GM19438 (cell line): Measurements from ENCODE around the gene NFATC4.

Source experiments
- ATAC-seq: cut with Tn5 transposase; IDR thresholded peaks from one replicate; pipeline ENCODE4 v1.9.1; 2021; ENCODE audit warnings: low read depth; ENCODE audit not compliant: unreplicated experiment

NFATC4 gene

GRCh38 chr14:24404814-24405213, 36.8 kb downstream of the NFATC4 start:
- no peak for ATAC-seq

GRCh38 chr14:24406416-24406815, 38.4 kb downstream of the NFATC4 start:
- no peak for ATAC-seq

GRCh38 chr14:24407608-24408325, 39.8 kb downstream of the NFATC4 start:
- ATAC-seq, result no peak

- no peak for ATAC-seq
Measured at GRCh38 chr14:24408764-24409163, 40.8 kb downstream of the NFATC4 start.

- no peak for ATAC-seq
Measured at GRCh38 chr14:24409192-24409591, 41.2 kb downstream of the NFATC4 start.

- ATAC-seq, result no peak
Measured at GRCh38 chr14:24409956-24410355, 42.0 kb downstream of the NFATC4 start.

GRCh38 chr14:24411443-24412389, 43.7 kb downstream of the NFATC4 start:
- ATAC-seq, result no peak

- no peak for ATAC-seq
Measured at GRCh38 chr14:24414077-24414476, 46.1 kb downstream of the NFATC4 start.

GRCh38 chr14:24414732-24415420, 46.9 kb downstream of the NFATC4 start:
- ATAC-seq, result no peak

GRCh38 chr14:24415421-24416253, 47.7 kb downstream of the NFATC4 start:
- ATAC-seq, result no peak

- ATAC-seq, result no peak
Measured at GRCh38 chr14:24416254-24416931, 48.4 kb downstream of the NFATC4 start.

- no peak for ATAC-seq
Measured at GRCh38 chr14:24416932-24417619, 49.1 kb downstream of the NFATC4 start.

GRCh38 chr14:24417832-24418491, 50.0 kb downstream of the NFATC4 start:
- no peak for ATAC-seq

GRCh38 chr14:24418492-24418873, 50.5 kb downstream of the NFATC4 start:
- ATAC-seq, result no peak

- ATAC-seq, result no peak
Measured at GRCh38 chr14:24422261-24422660, 54.3 kb downstream of the NFATC4 start.

- no peak for ATAC-seq
Measured at GRCh38 chr14:24422694-24423601, 55.0 kb downstream of the NFATC4 start.

GRCh38 chr14:24425704-24426103, 57.7 kb downstream of the NFATC4 start:
- ATAC-seq, result no peak
